Upper lobe of left lung (tissue), 4 donors: ENCODE measurements around the gene SIK3.

Experiments used
- POLR2A ChIP-seq, 4 donors: fragments of 450-650 bp; IDR thresholded peaks; one replicate each; pipeline ENCODE4 v1.5.1; 2016 to 2017; ENCODE audit warnings: antibody characterized with exemption in 4 of 4, mild to moderate bottlenecking in 2 of 4
- POLR2AphosphoS5 ChIP-seq, 2 donors: sonication (generic); formaldehyde crosslinking; IDR thresholded peaks; one replicate each; pipeline ENCODE4 v1.5.1; 2017; ENCODE audit warnings: antibody characterized with exemption in 2 of 2
- TF ChIP-seq, protein P1 (sequence below), 6 experiments: fragments of 450-650 bp in 4 of 6; fragments of 200-600 bp in 2 of 6; sonication (generic) in 2 of 6; IDR thresholded peaks; one replicate each; pipeline ENCODE4 v1.5.1; 2016 to 2019; ENCODE audit warnings: antibody characterized with exemption in 6 of 6

- TF ChIP-seq, protein P1, sequence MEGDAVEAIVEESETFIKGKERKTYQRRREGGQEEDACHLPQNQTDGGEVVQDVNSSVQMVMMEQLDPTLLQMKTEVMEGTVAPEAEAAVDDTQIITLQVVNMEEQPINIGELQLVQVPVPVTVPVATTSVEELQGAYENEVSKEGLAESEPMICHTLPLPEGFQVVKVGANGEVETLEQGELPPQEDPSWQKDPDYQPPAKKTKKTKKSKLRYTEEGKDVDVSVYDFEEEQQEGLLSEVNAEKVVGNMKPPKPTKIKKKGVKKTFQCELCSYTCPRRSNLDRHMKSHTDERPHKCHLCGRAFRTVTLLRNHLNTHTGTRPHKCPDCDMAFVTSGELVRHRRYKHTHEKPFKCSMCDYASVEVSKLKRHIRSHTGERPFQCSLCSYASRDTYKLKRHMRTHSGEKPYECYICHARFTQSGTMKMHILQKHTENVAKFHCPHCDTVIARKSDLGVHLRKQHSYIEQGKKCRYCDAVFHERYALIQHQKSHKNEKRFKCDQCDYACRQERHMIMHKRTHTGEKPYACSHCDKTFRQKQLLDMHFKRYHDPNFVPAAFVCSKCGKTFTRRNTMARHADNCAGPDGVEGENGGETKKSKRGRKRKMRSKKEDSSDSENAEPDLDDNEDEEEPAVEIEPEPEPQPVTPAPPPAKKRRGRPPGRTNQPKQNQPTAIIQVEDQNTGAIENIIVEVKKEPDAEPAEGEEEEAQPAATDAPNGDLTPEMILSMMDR (IDR thresholded peaks at IDR 0.05): no peak
- TF ChIP-seq POLR2AphosphoS5 (IDR thresholded peaks at IDR 0.05) (no peak), POLR2A (IDR thresholded peaks at IDR 0.05) (no peak)
Observed at GRCh38 chr11:116931206-116931953, 166.8 kb downstream of the SIK3 start.
